Stimulated activated naive B cell treated with anti-CD40 and anti-IgM and Interleukin-4, amounts not matched to agents 10 μg/mL and 1 μg/mL and 100 μg/mL, for 72 hours (primary cell): ENCODE results near the gene EIF4E1B.

ENCODE experiments used
- ATAC-seq, 2 donors: fragments of 150-1000 bp; cut with Tn5 transposase; replicated peaks; 2 replicates each; pipeline ENCODE4 v1.10.0; 2021; ENCODE audit warnings: moderate library complexity in 1 of 2
- DNase-seq: peaks from one replicate; pipeline ENCODE4 v3.0.0; 2021
- H3K27ac Mint-ChIP-seq: one replicate; pipeline ENCODE4 v1.8.0; 2022; ENCODE audit warnings: mild to moderate bottlenecking, mixed read lengths
- H3K27me3 Mint-ChIP-seq, 2 donors: one replicate each; pipeline ENCODE4 v1.8.0; 2022; ENCODE audit warnings: mixed read lengths in 2 of 2
- H3K36me3 Mint-ChIP-seq, 2 donors: one replicate each; pipeline ENCODE4 v1.8.0; 2022; ENCODE audit warnings: mixed read lengths in 2 of 2, mild to moderate bottlenecking in 1 of 2
- H3K4me1 Mint-ChIP-seq, 2 donors: one replicate each; pipeline ENCODE4 v1.8.0; 2022; ENCODE audit warnings: mixed read lengths in 2 of 2, mild to moderate bottlenecking in 1 of 2
- H3K4me3 Mint-ChIP-seq, 2 donors: one replicate each; pipeline ENCODE4 v1.8.0; 2022; ENCODE audit warnings: mild to moderate bottlenecking in 2 of 2, mixed read lengths in 2 of 2, moderate library complexity in 1 of 2
- H3K9me3 Mint-ChIP-seq, 2 donors: one replicate each; pipeline ENCODE4 v1.8.0; 2022; ENCODE audit warnings: mixed read lengths in 2 of 2, mild to moderate bottlenecking in 1 of 2

EIF4E1B gene

GRCh38 chr5:176678584-176678983 lies 48.1 kb downstream of the EIF4E1B start:
- Mint-ChIP-seq H3K27me3 (peaks cover 56 to 70% of the 10 kb centered on the region in 2 donors), H3K4me3 (no peak overlapping the region), H3K27ac (no peak overlapping the region), H3K9me3 (no peaks in the 10 kb centered on the region), H3K36me3 (no peaks in the 10 kb centered on the region), H3K4me1 (peaks cover 8 to 9% of the 10 kb centered on the region in 2 donors)
- ATAC-seq (no peak), DNase-seq (no peak)

GRCh38 chr5:176679365-176680225 lies 49.1 kb downstream of the EIF4E1B start:
- H3K9me3 Mint-ChIP-seq, result peaks cover 2 to 5% of the 10 kb centered on the region in 2 donors
- H3K27ac Mint-ChIP-seq, result no peak overlapping the region
- no peak for ATAC-seq
- no peak overlapping the region for H3K4me3 Mint-ChIP-seq
- H3K4me1 Mint-ChIP-seq, result peaks cover 8 to 9% of the 10 kb centered on the region in 2 donors
- DNase-seq, result no peak
- H3K36me3 Mint-ChIP-seq, result peaks cover 0 to 3% of the 10 kb centered on the region in 2 donors
- peaks cover 56 to 76% of the 10 kb centered on the region in 2 donors for H3K27me3 Mint-ChIP-seq

GRCh38 chr5:176680226-176680563 lies 49.7 kb downstream of the EIF4E1B start:
- Mint-ChIP-seq H3K4me3 (no peak overlapping the region), H3K27ac (no peak overlapping the region), H3K9me3 (peaks cover 7 to 10% of the 10 kb centered on the region in 2 donors), H3K4me1 (peaks cover 8 to 9% of the 10 kb centered on the region in 2 donors), H3K27me3 (peaks cover 58 to 82% of the 10 kb centered on the region in 2 donors), H3K36me3 (peaks cover 0 to 7% of the 10 kb centered on the region in 2 donors)
- ATAC-seq (no peak), DNase-seq (no peak)

- Mint-ChIP-seq H3K4me3 (no peak overlapping the region), H3K4me1 (peaks cover 0 to 2% of the 10 kb centered on the region in 2 donors), H3K27me3 (peaks cover 56 to 83% of the 10 kb centered on the region in 2 donors)
These were observed 51.6 kb downstream of the EIF4E1B start for GRCh38 chr5:176682016-176682531.

GRCh38 chr5:176685010-176685409 lies 54.5 kb downstream of the EIF4E1B start:
- no peak overlapping the region for H3K4me3 Mint-ChIP-seq
- H3K4me1 Mint-ChIP-seq, result no peaks in the 10 kb centered on the region
- H3K27ac Mint-ChIP-seq, result no peak overlapping the region
- DNase-seq (no peak), ATAC-seq (no peak)
- H3K36me3 Mint-ChIP-seq, result peaks cover 0 to 7% of the 10 kb centered on the region in 2 donors
- H3K9me3 Mint-ChIP-seq, result peaks cover 15 to 22% of the 10 kb centered on the region in 2 donors
- H3K27me3 Mint-ChIP-seq, result peaks cover 39 to 66% of the 10 kb centered on the region in 2 donors

More at GRCh38 chr5:176682016-176682531, 51.6 kb downstream of the EIF4E1B start:
- H3K9me3 Mint-ChIP-seq, result peaks cover 12 to 17% of the 10 kb centered on the region in 2 donors
- peaks cover 0 to 7% of the 10 kb centered on the region in 2 donors for H3K36me3 Mint-ChIP-seq
- DNase-seq, result no peak
- H3K27ac Mint-ChIP-seq, result no peak overlapping the region
- no peak for ATAC-seq

GRCh38 chr5:176687247-176687646 lies 56.8 kb downstream of the EIF4E1B start:
- Mint-ChIP-seq H3K27me3 (peaks cover 43 to 71% of the 10 kb centered on the region in 2 donors), H3K9me3 (peaks cover 17 to 22% of the 10 kb centered on the region in 2 donors), H3K4me3 (no peak overlapping the region), H3K27ac (no peak overlapping the region), H3K36me3 (peaks cover 0 to 7% of the 10 kb centered on the region in 2 donors), H3K4me1 (peaks cover 0 to under 1% of the 10 kb centered on the region in 2 donors)
- DNase-seq, result no peak
- no peak for ATAC-seq

- no peak for DNase-seq
- no peak for ATAC-seq
- peaks cover 0 to 1% of the 10 kb centered on the region in 2 donors for H3K4me1 Mint-ChIP-seq
- no peak overlapping the region for H3K27ac Mint-ChIP-seq
- H3K36me3 Mint-ChIP-seq, result peaks cover 0 to 7% of the 10 kb centered on the region in 2 donors
- H3K4me3 Mint-ChIP-seq, result no peak overlapping the region
- H3K27me3 Mint-ChIP-seq, result peaks cover 43 to 70% of the 10 kb centered on the region in 2 donors
- peaks cover 17 to 22% of the 10 kb centered on the region in 2 donors for H3K9me3 Mint-ChIP-seq
These were observed 57.4 kb downstream of the EIF4E1B start for GRCh38 chr5:176687881-176688280.

- DNase-seq (no peak), ATAC-seq (no peak)
- no peaks in the 10 kb centered on the region for H3K36me3 Mint-ChIP-seq
- no peak overlapping the region for H3K4me3 Mint-ChIP-seq
- H3K4me1 Mint-ChIP-seq, result peaks cover 1 to 5% of the 10 kb centered on the region in 2 donors
- peaks cover 53 to 71% of the 10 kb centered on the region in 2 donors for H3K27me3 Mint-ChIP-seq
- peaks cover 6 to 7% of the 10 kb centered on the region in 2 donors for H3K9me3 Mint-ChIP-seq
- H3K27ac Mint-ChIP-seq, result no peak overlapping the region
These were observed 60.4 kb downstream of the EIF4E1B start for GRCh38 chr5:176690911-176691310.

GRCh38 chr5:176691524-176691923 lies 61.0 kb downstream of the EIF4E1B start:
- Mint-ChIP-seq H3K27me3 (peaks cover 59 to 75% of the 10 kb centered on the region in 2 donors), H3K4me3 (no peak overlapping the region), H3K9me3 (peaks cover 5% of the 10 kb centered on the region in 2 donors), H3K36me3 (no peaks in the 10 kb centered on the region), H3K4me1 (peaks cover 1 to 5% of the 10 kb centered on the region in 2 donors), H3K27ac (no peak overlapping the region)
- ATAC-seq, result no peak
- no peak for DNase-seq

GRCh38 chr5:176692326-176692725 lies 61.9 kb downstream of the EIF4E1B start:
- ATAC-seq (no peak), DNase-seq (no peak)
- Mint-ChIP-seq H3K27me3 (peaks cover 67 to 75% of the 10 kb centered on the region in 2 donors), H3K9me3 (peaks cover 5% of the 10 kb centered on the region in 2 donors), H3K4me3 (no peak overlapping the region), H3K27ac (no peak overlapping the region), H3K36me3 (no peaks in the 10 kb centered on the region), H3K4me1 (peaks cover 1 to 5% of the 10 kb centered on the region in 2 donors)

GRCh38 chr5:176692839-176693476 lies 62.5 kb downstream of the EIF4E1B start:
- Mint-ChIP-seq H3K4me3 (no peak overlapping the region), H3K27me3 (peaks cover 73 to 82% of the 10 kb centered on the region in 2 donors), H3K27ac (no peak overlapping the region), H3K36me3 (no peaks in the 10 kb centered on the region), H3K4me1 (peaks cover 1 to 5% of the 10 kb centered on the region in 2 donors), H3K9me3 (peaks cover 3 to 5% of the 10 kb centered on the region in 2 donors)
- no peak for DNase-seq
- no peak for ATAC-seq

- Mint-ChIP-seq H3K4me3 (no peak overlapping the region), H3K9me3 (peaks cover 2 to 5% of the 10 kb centered on the region in 2 donors), H3K27me3 (peaks cover 78 to 87% of the 10 kb centered on the region in 2 donors), H3K36me3 (no peaks in the 10 kb centered on the region), H3K27ac (no peak overlapping the region), H3K4me1 (peaks cover 1 to 5% of the 10 kb centered on the region in 2 donors)
- peak in 1 of 2 donors; percentile 34 for ATAC-seq
- DNase-seq, result no peak
These were observed 63.0 kb downstream of the EIF4E1B start for GRCh38 chr5:176693477-176693851.

- no peak for DNase-seq
- peak overlapping the region; percentile 26 for H3K27ac Mint-ChIP-seq
- no peak for ATAC-seq
- H3K4me3 Mint-ChIP-seq, result no peak overlapping the region
- H3K36me3 Mint-ChIP-seq, result no peaks in the 10 kb centered on the region
- H3K4me1 Mint-ChIP-seq, result peaks cover 1 to 5% of the 10 kb centered on the region in 2 donors
- peaks cover 82 to 93% of the 10 kb centered on the region in 2 donors for H3K27me3 Mint-ChIP-seq
- peaks cover 1 to 5% of the 10 kb centered on the region in 2 donors for H3K9me3 Mint-ChIP-seq
These were observed 63.7 kb downstream of the EIF4E1B start for GRCh38 chr5:176694146-176694545.

GRCh38 chr5:176694631-176695030 lies 64.2 kb downstream of the EIF4E1B start:
- ATAC-seq (no peak), DNase-seq (no peak)
- Mint-ChIP-seq H3K4me3 (no peak overlapping the region), H3K27me3 (peaks cover 79 to 91% of the 10 kb centered on the region in 2 donors), H3K27ac (no peak overlapping the region), H3K4me1 (peaks cover 1 to 5% of the 10 kb centered on the region in 2 donors), H3K9me3 (peaks cover 1 to 3% of the 10 kb centered on the region in 2 donors), H3K36me3 (no peaks in the 10 kb centered on the region)
